GM10266 (cell line): ENCODE results near the gene L3HYPDH.
A peak's percentile ranks its signal among the peaks of the same experiment; 100 is the strongest.

Experiments
- DNase-seq: peaks from one replicate; pipeline ENCODE4 v3.0.0; 2012; ENCODE audit errors: extremely low spot score
- CTCF ChIP-seq: IDR thresholded peaks from 2 replicates; pipeline ENCODE4 v1.5.1; 2012; ENCODE audit warnings: mild to moderate bottlenecking, low read depth; ENCODE audit not compliant: control insufficient read depth, insufficient read depth; ENCODE audit errors: missing control alignments

The L3HYPDH gene

DNA sequence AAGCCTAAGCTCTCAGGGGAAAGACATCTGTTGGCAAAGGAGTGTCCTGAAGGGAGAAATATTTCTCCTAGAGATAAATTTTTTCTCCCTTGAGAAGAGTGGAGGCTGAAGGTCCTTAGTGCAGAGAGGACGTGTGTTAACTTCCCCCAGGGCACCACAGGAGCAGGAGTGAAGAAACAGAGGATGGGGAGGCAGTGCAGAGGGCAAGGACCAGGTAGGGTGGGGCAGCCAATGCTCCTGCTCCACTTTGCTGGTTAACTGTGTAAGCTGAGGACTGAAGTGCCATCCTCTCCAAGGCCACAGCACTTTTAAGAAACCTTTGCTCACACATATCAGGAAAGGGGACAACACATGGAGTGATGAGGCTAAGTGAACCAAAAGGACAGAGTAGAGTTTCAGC lies 4.0 kb downstream of the L3HYPDH start:
- no peak for DNase-seq
- no peak for TF ChIP-seq CTCF

DNA sequence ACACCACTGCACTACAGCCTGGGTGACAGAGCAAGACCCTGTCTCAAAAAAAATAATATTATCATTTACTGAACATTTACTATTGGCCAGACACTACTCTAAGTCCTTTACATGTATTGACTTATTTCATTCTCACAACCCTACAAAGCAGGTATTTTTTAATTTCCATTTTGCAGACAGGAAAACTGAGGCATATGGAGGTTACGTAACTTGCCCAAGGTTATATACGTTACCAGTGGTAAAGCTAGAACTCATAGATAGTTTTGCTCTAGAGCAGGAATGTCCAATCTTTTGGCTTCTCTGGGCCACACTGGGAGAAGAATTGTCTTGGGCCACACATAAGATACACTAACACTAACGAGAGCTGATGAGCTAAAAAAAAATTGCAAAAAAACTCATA lies 5.7 kb downstream of the L3HYPDH start:
- no peak for TF ChIP-seq CTCF

DNA sequence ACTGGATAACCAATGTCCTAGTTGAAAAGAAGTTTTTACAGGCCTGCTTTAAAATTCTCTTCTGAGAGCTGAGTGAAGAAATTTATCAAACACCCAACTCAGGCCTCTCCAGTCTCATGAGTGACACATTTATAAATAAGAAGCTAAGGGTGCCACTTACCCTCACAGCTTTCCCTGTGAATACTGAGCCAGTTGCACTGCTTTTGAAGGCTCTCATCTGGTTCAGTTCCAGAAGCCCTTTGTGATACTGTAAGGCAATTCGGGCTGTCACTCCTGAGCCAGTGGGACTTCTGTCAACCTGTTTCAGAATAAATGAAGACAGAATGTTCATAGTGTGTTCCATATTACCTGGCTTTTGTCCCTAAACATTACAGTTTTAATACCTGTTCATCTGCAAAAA lies 8.5 kb downstream of the L3HYPDH start:
- no peak for DNase-seq
- TF ChIP-seq CTCF = no peak

More for the DNA sequence above, 5.7 kb downstream of the L3HYPDH start:
- no peak for DNase-seq

- no peak for DNase-seq
- TF ChIP-seq CTCF = no peak
Observed at GRCh38 chr14:59474172-59474571, 10.0 kb downstream of the L3HYPDH start.

GRCh38 chr14:59465316-59466135 lies 18.7 kb downstream of the L3HYPDH start, which contains the start of gene GPR135:
TSS of gene GPR135 (minus strand) at chr14:59465380. CDS start at chr14:59465226, 154 bp downstream.
- DNase-seq = no peak
- TF ChIP-seq CTCF = no peak

GRCh38 chr14:59464486-59465315 lies 19.5 kb downstream of the L3HYPDH start:
- peak; percentile 82 for DNase-seq
- peak; percentile 1 for TF ChIP-seq CTCF
